Spleen (tissue), 3 donors: ENCODE results near the gene KSR1.

Source experiments
- POLR2A ChIP-seq, 3 donors: fragments of 450-650 bp; IDR thresholded peaks; one replicate each; pipeline ENCODE4 v1.5.1; 2017; ENCODE audit warnings: antibody characterized with exemption in 3 of 3, mild to moderate bottlenecking in 1 of 3
- POLR2AphosphoS5 ChIP-seq, 3 donors: sonication (generic); formaldehyde crosslinking; IDR thresholded peaks; one replicate each; pipeline ENCODE4 v1.5.1; 2017; ENCODE audit warnings: antibody characterized with exemption in 3 of 3

- TF ChIP-seq POLR2A (IDR thresholded peaks at IDR 0.05): no peak
- no peak for TF ChIP-seq POLR2AphosphoS5 (IDR thresholded peaks at IDR 0.05)
These were observed 28.9 kb downstream of the KSR1 start for GRCh38 chr17:27485125-27485524.
